Natural killer cell (primary cell): ENCODE data around the gene MCEMP1. TPM values are rescaled to one million over a fixed set of nuclear protein-coding genes. Genes with fewer than 3 reads are reported as not detected.

Experiments
- ATAC-seq, 3 donors: fragments of 150-1000 bp in 2 of 3; fragments of 200-7000 bp in 1 of 3; cut with Tn5 transposase; 1 replicate in 1 of 3; 2 replicates in 2 of 3; pipeline ENCODE4 v1.10.0; 2021; ENCODE audit warnings: mild to moderate bottlenecking in 2 of 3, moderate library complexity in 2 of 3
- DNase-seq, 2 donors: peaks; one replicate each; pipeline versions ENCODE4 v3.0.0 to v3.0.0-alpha.2; 2013 to 2021; ENCODE audit warnings: mixed read lengths in 1 of 2
- H3K27ac ChIP-seq: one replicate; pipeline ENCODE4 v1.5.1; 2013; ENCODE audit warnings: mild to moderate bottlenecking, low read length
- H3K27me3 ChIP-seq: one replicate; pipeline ENCODE4 v1.6.1; 2013; ENCODE audit warnings: low read length; ENCODE audit not compliant: control insufficient read depth, insufficient read depth
- H3K36me3 ChIP-seq: one replicate; pipeline ENCODE4 v1.6.1; 2013; ENCODE audit warnings: low read length; ENCODE audit not compliant: control insufficient read depth, insufficient read depth
- H3K4me1 ChIP-seq: one replicate; pipeline ENCODE4 v1.6.1; 2013; ENCODE audit warnings: low read length; ENCODE audit not compliant: control insufficient read depth, insufficient read depth
- H3K4me3 ChIP-seq: one replicate; pipeline ENCODE4 v1.5.1; 2013; ENCODE audit warnings: low read length
- H3K9me3 ChIP-seq: one replicate; pipeline ENCODE4 v1.6.1; 2013; ENCODE audit warnings: low read length; ENCODE audit not compliant: control insufficient read depth, insufficient read depth
- H3K27ac Mint-ChIP-seq, 2 donors: one replicate each; pipeline ENCODE4 v1.8.0; 2022; ENCODE audit warnings: mild to moderate bottlenecking in 2 of 2, mixed read lengths in 2 of 2, moderate library complexity in 1 of 2
- H3K27me3 Mint-ChIP-seq, 2 donors: one replicate each; pipeline ENCODE4 v1.8.0; 2022; ENCODE audit warnings: low read depth in 2 of 2, mixed read lengths in 2 of 2
- H3K36me3 Mint-ChIP-seq: one replicate; pipeline ENCODE4 v1.8.0; 2022; ENCODE audit warnings: mixed read lengths
- H3K4me1 Mint-ChIP-seq, 2 donors: one replicate each; pipeline ENCODE4 v1.8.0; 2022; ENCODE audit warnings: mixed read lengths in 2 of 2
- H3K4me3 Mint-ChIP-seq: one replicate; pipeline ENCODE4 v1.8.0; 2022; ENCODE audit warnings: mild to moderate bottlenecking, moderate library complexity, mixed read lengths
- H3K9me3 Mint-ChIP-seq, 2 donors: one replicate each; pipeline ENCODE4 v1.8.0; 2022; ENCODE audit warnings: mixed read lengths in 2 of 2
- CTCF ChIP-seq: fragments of 200-600 bp; IDR thresholded peaks from one replicate; pipeline ENCODE4 v1.8.0; 2022; ENCODE audit warnings: antibody characterized with exemption
- WGBS: methylation state at CpG from one replicate; pipeline ENCODE4 v1.1.7; 2013; ENCODE audit warnings: missing lambda C conversion rate; ENCODE audit not compliant: insufficient coverage; 5-methylcytosine and 5-hydroxymethylcytosine counted together
- intact Hi-C: fragments of 100-400 bp; cut with micrococcal nuclease; formaldehyde crosslinking; loops from one replicate; pipeline ENCODE4 v1.14.2; 2022
- total RNA-seq, 4 donors: library from RNA; stranded (reverse); fragments of 120-200 nt in 1 of 4; gene quantifications; one replicate each; pipeline versions ENCODE4 v1.2.3 to v1.2.4, GENCODE V29; 2013 to 2022

The MCEMP1 gene
- total RNA-seq, 3 donors from 2014 or later (not counting 1 experiment from before 2014, with no cell fraction given) = 0.59 to 4.8 (median 1.8) TPM

GRCh38 chr19:7679771-7680605 is 3.1 kb downstream of the MCEMP1 start:
- H3K4me3 Mint-ChIP-seq = peak overlapping the region; percentile 60
- WGBS = 64% methylated on average over 22 of the region's 22 CpGs

DNA sequence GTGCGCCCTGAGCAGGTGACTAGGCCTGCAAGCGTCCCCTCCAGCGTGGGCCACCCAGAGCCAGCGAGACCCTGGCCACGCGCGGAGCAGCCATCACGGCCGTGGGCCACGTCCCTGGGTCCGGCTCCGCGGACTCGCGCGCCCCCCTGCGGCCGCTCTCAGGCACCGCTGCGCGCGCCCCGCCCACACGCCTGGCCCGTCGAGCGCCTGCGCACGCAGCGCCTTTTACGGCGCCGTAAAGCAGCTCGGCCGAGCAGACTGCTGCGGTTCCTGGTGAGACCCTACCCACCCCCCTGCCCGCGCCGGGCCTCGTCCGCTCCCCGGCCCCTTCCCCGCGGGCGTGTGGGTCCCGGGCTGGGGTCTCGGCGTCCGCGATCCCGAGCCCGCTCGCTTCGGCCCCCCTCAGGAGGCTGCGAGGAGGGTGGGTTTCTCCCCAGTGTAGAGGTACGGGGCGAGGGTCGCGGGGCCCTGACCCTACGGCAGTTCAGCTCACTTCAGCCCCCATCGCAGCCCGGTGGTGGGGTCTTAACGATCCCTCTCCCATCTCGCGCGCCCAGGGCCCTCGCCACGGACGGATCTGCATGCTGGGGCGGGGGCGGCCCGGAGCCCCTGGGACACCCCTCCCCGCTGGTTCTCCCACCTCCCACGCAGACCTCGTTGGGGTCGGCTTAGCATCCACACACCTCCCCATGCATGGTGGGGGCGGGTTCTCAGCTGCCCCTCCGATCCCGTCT is 3.9 kb downstream of the MCEMP1 start, which contains the start of gene TRAPPC5:
TSS of gene TRAPPC5 (plus strand) at position 228 of the 734 bp plus-strand sequence. CDS start 1,421 bp downstream, outside the sequence.
- H3K27ac Mint-ChIP-seq = peak within 1 kb of the TSS; percentile 69 to 94
- H3K4me3 ChIP-seq = peak within 1 kb of the TSS; percentile 100
- peaks cover 13% of the 10 kb centered on the region for H3K36me3 ChIP-seq
- DNase-seq = peak; percentile 92 to 95
- H3K27me3 Mint-ChIP-seq = peaks cover 13 to 19% of the 10 kb centered on the region in 2 donors
- peak; percentile 94 for TF ChIP-seq CTCF
- peak; percentile 80 to 91 (median 82) for ATAC-seq
- H3K9me3 Mint-ChIP-seq = no peaks in the 10 kb centered on the region
- H3K36me3 Mint-ChIP-seq = no peaks in the 10 kb centered on the region
- H3K27ac ChIP-seq = peak within 1 kb of the TSS; percentile 70
- peaks cover 51% of the 10 kb centered on the region for H3K4me1 ChIP-seq
- peaks cover 13 to 43% of the 10 kb centered on the region in 2 donors for H3K4me1 Mint-ChIP-seq
- H3K27me3 ChIP-seq = no peaks in the 10 kb centered on the region
- H3K4me3 Mint-ChIP-seq = peak within 1 kb of the TSS; percentile 91
- intact Hi-C loops = loop anchor here (1.0 to 10.0 kb wide), 4 partner anchors 10 to 112 kb away; partner anchors contain the start of genes PCP2 and STXBP2
- under 1% methylated on average over 79 of the region's 79 CpGs for WGBS
- no peaks in the 10 kb centered on the region for H3K9me3 ChIP-seq

More at GRCh38 chr19:7679771-7680605, 3.1 kb downstream of the MCEMP1 start:
- H3K27me3 ChIP-seq = no peaks in the 10 kb centered on the region
- peaks cover 13 to 37% of the 10 kb centered on the region in 2 donors for H3K4me1 Mint-ChIP-seq
- DNase-seq (no peak), ATAC-seq (no peak)
- peaks cover 51% of the 10 kb centered on the region for H3K4me1 ChIP-seq
- intact Hi-C loops = loop anchor here (2.0 to 10.0 kb wide), 3 partner anchors 45 to 325 kb away; partner anchors contain the start of genes PCP2 and STXBP2
- H3K9me3 Mint-ChIP-seq = no peaks in the 10 kb centered on the region
- TF ChIP-seq CTCF = no peak
- H3K27ac ChIP-seq = no peak overlapping the region
- H3K9me3 ChIP-seq = no peaks in the 10 kb centered on the region
- H3K27me3 Mint-ChIP-seq = peaks cover 13 to 20% of the 10 kb centered on the region in 2 donors
- H3K4me3 ChIP-seq = peak overlapping the region; percentile 14
- no peaks in the 10 kb centered on the region for H3K36me3 Mint-ChIP-seq
- peaks cover 13% of the 10 kb centered on the region for H3K36me3 ChIP-seq
- peak overlapping the region; percentile 36 to 94 for H3K27ac Mint-ChIP-seq

GRCh38 chr19:7681340-7682174 is 4.7 kb downstream of the MCEMP1 start:
- Mint-ChIP-seq H3K27me3 (peaks cover 13 to 17% of the 10 kb centered on the region in 2 donors), H3K4me3 (peak overlapping the region; percentile 91), H3K9me3 (no peaks in the 10 kb centered on the region), H3K4me1 (peaks cover 13 to 47% of the 10 kb centered on the region in 2 donors), H3K27ac (peak overlapping the region; percentile 69 to 94), H3K36me3 (no peaks in the 10 kb centered on the region)
- Histone ChIP-seq H3K4me1 (peaks cover 44% of the 10 kb centered on the region), H3K4me3 (peak overlapping the region; percentile 100), H3K27ac (peak overlapping the region; percentile 70), H3K36me3 (peaks cover 13% of the 10 kb centered on the region), H3K9me3 (no peaks in the 10 kb centered on the region), H3K27me3 (no peaks in the 10 kb centered on the region)
- intact Hi-C loops = loop anchor here (1.0 to 10.0 kb wide), 4 partner anchors 9 to 113 kb away; partner anchors contain the start of genes PCP2 and STXBP2
- WGBS = 7% methylated on average over 43 of the region's 43 CpGs
- DNase-seq (peak; percentile 65 to 92), ATAC-seq (peak; percentile 68 to 76 (median 70))
- peak; percentile 43 for TF ChIP-seq CTCF
